Lower lobe of right lung (tissue), 2 donors: ENCODE measurements around the gene DLX6. TPM values are rescaled to one million over a fixed set of nuclear protein-coding genes. Genes with fewer than 3 reads are reported as not detected.

Experiments used
- ATAC-seq, 2 donors: fragments of 200-7000 bp; cut with Tn5 transposase; one replicate each; pipeline ENCODE4 v1.9.1; 2020 to 2022; ENCODE audit warnings: mild to moderate bottlenecking in 2 of 2, moderate library complexity in 2 of 2
- DNase-seq: peaks from one replicate; pipeline ENCODE4 v3.0.0-alpha.2; 2020
- H3K27ac ChIP-seq: fragments of 200-600 bp; one replicate; pipeline ENCODE4 v1.8.0; 2022
- H3K27me3 ChIP-seq: fragments of 200-600 bp; one replicate; pipeline ENCODE4 v1.8.0; 2022; ENCODE audit warnings: low read depth
- H3K36me3 ChIP-seq: fragments of 200-600 bp; one replicate; pipeline ENCODE4 v1.8.0; 2022; ENCODE audit warnings: mild to moderate bottlenecking
- H3K4me1 ChIP-seq: fragments of 200-600 bp; one replicate; pipeline ENCODE4 v1.8.0; 2022
- H3K4me3 ChIP-seq: fragments of 200-600 bp; one replicate; pipeline ENCODE4 v1.8.0; 2022; ENCODE audit warnings: mild to moderate bottlenecking
- H3K9me3 ChIP-seq: fragments of 200-600 bp; one replicate; pipeline ENCODE4 v1.8.0; 2022
- CTCF ChIP-seq: fragments of 200-600 bp; IDR thresholded peaks from one replicate; pipeline ENCODE4 v1.8.0; 2022; ENCODE audit warnings: antibody characterized with exemption, mild to moderate bottlenecking
- intact Hi-C: fragments of 100-400 bp; cut with DNase I; formaldehyde crosslinking; loops from one replicate; pipeline ENCODE4 v1.11.0; 2022
- total RNA-seq: library from RNA; stranded (reverse); fragmentation: NEBNext Ultra II Directional; extraction: Animal tissue kit (Norgen Biotek cat#: 25700); gene quantifications from one replicate; pipeline ENCODE4 v1.2.1, GENCODE V29; 2021
- donor health status: DM: no; HTN: yes; CAD: no; lungs with severe emphysema.

Gene DLX6
- total RNA-seq, 1 donor from 2014 or later: not detected

GRCh38 chr7:97020601-97020995 is 15.2 kb downstream of the DLX6 start:
- intact Hi-C loops: no loop called here
- no peaks in the 10 kb centered on the region for H3K9me3 ChIP-seq
- peaks cover 22% of the 10 kb centered on the region for H3K4me1 ChIP-seq
- no peak for ATAC-seq
- no peaks in the 10 kb centered on the region for H3K36me3 ChIP-seq
- no peak for DNase-seq
- no peak overlapping the region for H3K27ac ChIP-seq
- H3K4me3 ChIP-seq: no peak overlapping the region
- no peak for TF ChIP-seq CTCF
- H3K27me3 ChIP-seq: peaks cover 96% of the 10 kb centered on the region

GRCh38 chr7:97020996-97021746 is 15.8 kb downstream of the DLX6 start:
- no peaks in the 10 kb centered on the region for H3K9me3 ChIP-seq
- intact Hi-C loops: no loop called here
- no peaks in the 10 kb centered on the region for H3K36me3 ChIP-seq
- H3K27me3 ChIP-seq: peaks cover 98% of the 10 kb centered on the region
- no peak overlapping the region for H3K27ac ChIP-seq
- ATAC-seq (no peak), DNase-seq (no peak)
- no peak overlapping the region for H3K4me3 ChIP-seq
- TF ChIP-seq CTCF: no peak
- H3K4me1 ChIP-seq: peaks cover 25% of the 10 kb centered on the region

- Histone ChIP-seq H3K27ac (no peak overlapping the region), H3K4me1 (peaks cover 25% of the 10 kb centered on the region), H3K9me3 (no peaks in the 10 kb centered on the region), H3K36me3 (no peaks in the 10 kb centered on the region), H3K4me3 (no peak overlapping the region), H3K27me3 (peaks cover 97% of the 10 kb centered on the region)
- no peak for TF ChIP-seq CTCF
- DNase-seq (no peak), ATAC-seq (no peak)
- intact Hi-C loops: no loop called here
Observed at GRCh38 chr7:97021747-97022490, 16.6 kb downstream of the DLX6 start.

- Histone ChIP-seq H3K4me3 (no peak overlapping the region), H3K36me3 (no peaks in the 10 kb centered on the region), H3K27ac (no peak overlapping the region), H3K9me3 (no peaks in the 10 kb centered on the region), H3K27me3 (peaks cover 96% of the 10 kb centered on the region), H3K4me1 (peaks cover 27% of the 10 kb centered on the region)
- intact Hi-C loops: no loop called here
- no peak for ATAC-seq
- no peak for TF ChIP-seq CTCF
- no peak for DNase-seq
Observed at GRCh38 chr7:97022491-97023306, 17.3 kb downstream of the DLX6 start.
